Endothelial cell of umbilical vein (primary cell): Measurements from ENCODE around the gene LPP. TPM values are rescaled to one million over a fixed set of nuclear protein-coding genes. Genes with fewer than 3 reads are reported as not detected.

Experiments
- BruUV-seq: library from RNA; stranded (reverse); fragments of 400-500 nt; replicated peaks from 2 replicates; lab custom pipeline; 2021; lab: Mats Ljungman, UMichigan
- CTCF ChIA-PET: fragments of 300-600, 350-600 bp; sonication (Branson Sonifier 250); formaldehyde crosslinking; loops from one replicate; lab custom pipeline; 2021; ENCODE audit warnings: antibody characterized with exemption, inconsistent platforms; lab: Charles Lee
- POLR2A ChIA-PET: fragments of 300-600, 350-600 bp; sonication (Branson Sonifier 250); formaldehyde crosslinking; loops from one replicate; lab custom pipeline; 2021; ENCODE audit warnings: antibody characterized with exemption, inconsistent platforms; lab: Charles Lee
- DNase-seq: peaks from one replicate; pipeline ENCODE4 v3.0.0-alpha.2; 2011; ENCODE audit warnings: low read depth, low spot score
- FAIRE-seq: peaks from 2 replicates; lab custom pipeline; 2011; peaks lifted over from hg19 to GRCh38; lab: Jason Lieb, UNC
- H2AFZ ChIP-seq: 2 replicates; pipeline ENCODE4 v1.6.0; 2012; ENCODE audit warnings: low read depth, low read length, control low read depth, inconsistent platforms
- H3K27ac ChIP-seq: 2 replicates; pipeline ENCODE4 v1.5.1; 2011; ENCODE audit warnings: low read depth, mild to moderate bottlenecking, control low read depth, low read length, moderate library complexity; ENCODE audit not compliant: insufficient read depth
- H3K27me3 ChIP-seq, 2 experiments: 2 replicates each; pipeline versions ENCODE4 v1.6.0 to v1.6.1; 2011; ENCODE audit warnings: low read length in 2 of 2, mixed read lengths in 1 of 2; ENCODE audit not compliant: control insufficient read depth in 2 of 2, insufficient read depth in 2 of 2
- H3K36me3 ChIP-seq, 2 experiments: 2 replicates in 1 of 2; 3 replicates in 1 of 2; pipeline ENCODE4 v1.5.1; 2011; ENCODE audit warnings: low read length in 2 of 2, mild to moderate bottlenecking in 1 of 2, moderate library complexity in 1 of 2; ENCODE audit not compliant: control insufficient read depth in 2 of 2, insufficient read depth in 2 of 2; ENCODE audit errors: extremely low read depth in 1 of 2
- H3K4me1 ChIP-seq: 3 replicates; pipeline ENCODE4 v1.5.1; 2011; ENCODE audit warnings: mild to moderate bottlenecking, low read length; ENCODE audit not compliant: control insufficient read depth, insufficient read depth; ENCODE audit errors: extremely low read depth
- H3K4me2 ChIP-seq: 2 replicates; pipeline ENCODE4 v1.6.1; 2011; ENCODE audit warnings: low read length, control low read depth, mixed read lengths; ENCODE audit not compliant: insufficient read depth
- H3K4me3 ChIP-seq, 3 experiments: fragments of 200-600 bp in 1 of 3; sonication (generic), shearing (Covaris generic) in 1 of 3; replicated peaks in 1 of 3; 2 replicates each; pipeline ENCODE4 v1.5.1; 2011 to 2016; ENCODE audit warnings: control low read depth in 3 of 3, low read length in 3 of 3, mild to moderate bottlenecking in 2 of 3, inconsistent platforms in 1 of 3, low read depth in 1 of 3, moderate library complexity in 1 of 3; ENCODE audit not compliant: insufficient read depth in 1 of 3
- H3K79me2 ChIP-seq: 2 replicates; pipeline ENCODE4 v1.6.0; 2012; ENCODE audit warnings: low read length, inconsistent platforms; ENCODE audit not compliant: control insufficient read depth, insufficient read depth
- H3K9ac ChIP-seq: replicated peaks from 2 replicates; pipeline ENCODE3; 2011; ENCODE audit warnings: low read length, control low read depth; ENCODE audit not compliant: insufficient read depth; ENCODE audit errors: extremely low read depth
- H3K9me1 ChIP-seq: replicated peaks from 3 replicates; pipeline ENCODE4 v1.6.0; 2011; ENCODE audit warnings: mild to moderate bottlenecking, low read length; ENCODE audit not compliant: control insufficient read depth, insufficient read depth; ENCODE audit errors: extremely low read depth
- H3K9me3 ChIP-seq: replicated peaks from 2 replicates; pipeline ENCODE4 v1.5.1; 2012; ENCODE audit warnings: low read length, inconsistent platforms; ENCODE audit not compliant: control insufficient read depth, insufficient read depth
- H4K20me1 ChIP-seq: replicated peaks from 2 replicates; pipeline ENCODE3; 2011; ENCODE audit warnings: mild to moderate bottlenecking, low read length; ENCODE audit not compliant: control insufficient read depth, insufficient read depth; ENCODE audit errors: extremely low read depth
- CTCF ChIP-seq, 2 donors: IDR thresholded peaks; 1 replicate in 1 of 2; 2 replicates in 1 of 2; pipeline ENCODE4 v1.5.1; 2011; ENCODE audit warnings: low read length in 2 of 2, mild to moderate bottlenecking in 2 of 2, moderate library complexity in 2 of 2, control low read depth in 1 of 2, inconsistent platforms in 1 of 2, low read depth in 1 of 2; ENCODE audit not compliant: insufficient read depth in 1 of 2; ENCODE audit errors: extremely low read depth in 1 of 2
- EZH2 ChIP-seq: IDR thresholded peaks from 2 replicates; pipeline ENCODE4 v1.6.1; 2012; ENCODE audit warnings: borderline replicate concordance, low read depth, mild to moderate bottlenecking, moderate library complexity, low read length, inconsistent platforms; ENCODE audit not compliant: severe bottlenecking
- FOS ChIP-seq: IDR thresholded peaks from 2 replicates; pipeline ENCODE4 v1.6.1; 2011; ENCODE audit warnings: mild to moderate bottlenecking, low read length, moderate library complexity, borderline replicate concordance; ENCODE audit not compliant: insufficient read depth
- GATA2 ChIP-seq: IDR thresholded peaks from 2 replicates; pipeline ENCODE4 v1.7.0; 2011; ENCODE audit warnings: low read depth, mild to moderate bottlenecking, moderate library complexity, mixed read lengths, low read length; ENCODE audit not compliant: insufficient read length, insufficient read depth
- JUN ChIP-seq: IDR thresholded peaks from 2 replicates; pipeline ENCODE4 v1.6.1; 2011; ENCODE audit warnings: borderline replicate concordance, low read depth; ENCODE audit not compliant: insufficient read length, insufficient read depth
- MAX ChIP-seq: IDR thresholded peaks from 2 replicates; pipeline ENCODE4 v1.6.1; 2011; ENCODE audit not compliant: insufficient read depth, insufficient read length
- MYC ChIP-seq: IDR thresholded peaks from one replicate; pipeline ENCODE4 v1.6.1; 2011; ENCODE audit warnings: mild to moderate bottlenecking, low read depth, low read length
- POLR2A ChIP-seq: IDR thresholded peaks from 2 replicates; pipeline ENCODE4 v1.6.1; 2012; ENCODE audit warnings: low read depth, mild to moderate bottlenecking, control low read depth, low read length
- POLR2AphosphoS5 ChIP-seq: IDR thresholded peaks from 2 replicates; pipeline ENCODE4 v1.6.1; 2012; ENCODE audit warnings: low read depth, mild to moderate bottlenecking, control low read depth, low read length, moderate library complexity; ENCODE audit not compliant: insufficient read depth
- dilution Hi-C: fragments of 300-500 bp; cut with MboI; formaldehyde crosslinking; loops from one replicate; pipeline ENCODE4 v1.15.0; 2019; ENCODE audit warnings: low sequenced_read_pairs; ENCODE audit not compliant: extremely low pct_ligation_motif_present
- intact Hi-C: fragments of 100-400 bp; cut with micrococcal nuclease; formaldehyde crosslinking; loops from one replicate; pipeline ENCODE4 v1.10.0; 2022
- polyA plus RNA-seq, 4 experiments: library from polyadenylated mRNA; depleted of rRNA in 3 of 4; stranded (reverse) in 3 of 4; unstranded in 1 of 4; fragments of >200 nt; gene quantifications; 2 replicates each; pipeline versions ENCODE4 v1.2.1 to v1.2.3, GENCODE V29; 2011 to 2012; ENCODE audit warnings: missing spikeins in 1 of 4
- total RNA-seq: library from RNA; stranded (reverse); gene quantifications from 2 replicates; pipeline ENCODE4 v1.2.3, GENCODE V29; 2021

Gene LPP
- total and polyA plus RNA-seq, 2 donors (not counting 3 experiments of a cell fraction or from before 2014, with no cell fraction given): 16.9 to 153 TPM

- dilution Hi-C loops: no loop called here
- no peaks in the 10 kb centered on the region for H3K79me2 ChIP-seq
- no peaks in the 10 kb centered on the region for H3K9me3 ChIP-seq
- no peaks in the 10 kb centered on the region for H3K4me1 ChIP-seq
- POLR2A ChIA-PET: no interaction called here
- no peaks in the 10 kb centered on the region for H3K9me1 ChIP-seq
- CTCF ChIA-PET: no interaction called here
- no peaks in the 10 kb centered on the region for H3K36me3 ChIP-seq
- H3K4me2 ChIP-seq: no peak overlapping the region
- TF ChIP-seq POLR2AphosphoS5: no peak
- TF ChIP-seq MAX: no peak
- no peak for TF ChIP-seq POLR2A
- no peak overlapping the region for H2AFZ ChIP-seq
- BruUV-seq: no TSS peak
- FAIRE-seq (no peak), DNase-seq (no peak)
- no peak overlapping the region for H3K9ac ChIP-seq
- H4K20me1 ChIP-seq: no peaks in the 10 kb centered on the region
- H3K4me3 ChIP-seq: no peak overlapping the region
- peaks cover 0 to 3% of the 10 kb centered on the region in 2 experiments for H3K27me3 ChIP-seq
- intact Hi-C loops: no loop called here
- no peak overlapping the region for H3K27ac ChIP-seq
Observed at GRCh38 chr3:188135271-188135670, 18.7 kb upstream of the LPP start.

GRCh38 chr3:188137051-188137450 is 16.9 kb upstream of the LPP start:
- no peaks in the 10 kb centered on the region for H3K4me1 ChIP-seq
- H3K27ac ChIP-seq: no peak overlapping the region
- no peak overlapping the region for H3K9ac ChIP-seq
- no peak for DNase-seq
- dilution Hi-C loops: no loop called here
- TF ChIP-seq GATA2: no peak
- no peak for TF ChIP-seq FOS
- TF ChIP-seq POLR2AphosphoS5: no peak
- no peak for TF ChIP-seq EZH2
- no peak for TF ChIP-seq POLR2A
- no peak for TF ChIP-seq JUN
- TF ChIP-seq MYC: no peak
- TF ChIP-seq CTCF (IDR thresholded peaks at IDR 0.05; ENCODE audit: extremely low read depth in 1 of 2, insufficient read depth in 1 of 2, low read depth in 1 of 2, low read length in 2 of 2): no peak
- no peak for TF ChIP-seq MAX
- no TSS peak for BruUV-seq
- FAIRE-seq: no peak
- H3K36me3 ChIP-seq: no peaks in the 10 kb centered on the region
- ChIA-PET POLR2A (interaction anchor here (0.7 kb wide), 1 partner anchor 22 kb away, joined by 5 read pairs; no protein-coding TSS in a partner anchor), CTCF (no interaction called here)
- H2AFZ ChIP-seq: no peak overlapping the region
- intact Hi-C loops: no loop called here
- H3K9me3 ChIP-seq: no peaks in the 10 kb centered on the region
- H3K4me3 ChIP-seq: no peak overlapping the region
- no peaks in the 10 kb centered on the region for H3K79me2 ChIP-seq
- H3K9me1 ChIP-seq: no peaks in the 10 kb centered on the region
- no peaks in the 10 kb centered on the region for H4K20me1 ChIP-seq
- H3K4me2 ChIP-seq: no peak overlapping the region
- H3K27me3 ChIP-seq: peaks cover 0 to 3% of the 10 kb centered on the region in 2 experiments
